GM19438 (cell line): ENCODE results near the gene RTN4RL1.

Source experiments
- ATAC-seq: cut with Tn5 transposase; IDR thresholded peaks from one replicate; pipeline ENCODE4 v1.9.1; 2021; ENCODE audit warnings: low read depth; ENCODE audit not compliant: unreplicated experiment

Gene RTN4RL1

DNA sequence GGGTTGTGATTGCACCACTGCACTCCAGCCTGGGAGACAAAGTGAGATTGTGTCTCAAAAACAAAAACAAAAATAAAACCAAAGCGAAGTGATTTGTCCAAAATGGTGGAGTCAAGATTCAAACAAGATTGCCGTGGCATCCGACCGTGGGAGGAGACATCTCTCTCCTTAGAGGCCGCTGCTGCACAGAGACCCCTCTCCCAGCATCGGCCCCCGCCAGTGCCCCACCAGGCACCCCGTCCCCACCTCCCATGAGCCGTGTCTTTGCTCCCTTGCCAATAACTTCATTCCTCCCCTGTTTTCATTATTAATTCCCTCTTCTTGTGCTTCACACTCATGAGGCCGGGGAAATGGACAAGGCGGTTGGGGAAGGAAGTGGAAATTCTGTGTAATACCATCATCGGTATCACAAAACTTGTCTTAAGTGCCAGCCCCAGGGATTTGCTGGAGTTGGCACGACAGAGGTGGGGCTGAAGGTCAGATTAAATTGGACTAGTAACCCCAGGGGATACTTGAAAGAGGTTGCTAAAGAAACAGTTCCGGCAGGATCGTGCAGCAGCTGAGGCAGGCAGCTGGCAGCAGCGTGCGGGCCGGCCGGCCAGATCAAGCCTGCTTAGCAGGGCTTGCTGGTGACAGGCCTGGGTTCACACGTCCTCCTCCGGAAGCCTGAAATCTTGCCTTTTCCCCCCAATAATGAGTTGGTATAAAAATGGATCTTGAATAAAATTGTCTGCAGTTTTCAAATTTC lies 66.8 kb downstream of the RTN4RL1 start:
- no peak for ATAC-seq

DNA sequence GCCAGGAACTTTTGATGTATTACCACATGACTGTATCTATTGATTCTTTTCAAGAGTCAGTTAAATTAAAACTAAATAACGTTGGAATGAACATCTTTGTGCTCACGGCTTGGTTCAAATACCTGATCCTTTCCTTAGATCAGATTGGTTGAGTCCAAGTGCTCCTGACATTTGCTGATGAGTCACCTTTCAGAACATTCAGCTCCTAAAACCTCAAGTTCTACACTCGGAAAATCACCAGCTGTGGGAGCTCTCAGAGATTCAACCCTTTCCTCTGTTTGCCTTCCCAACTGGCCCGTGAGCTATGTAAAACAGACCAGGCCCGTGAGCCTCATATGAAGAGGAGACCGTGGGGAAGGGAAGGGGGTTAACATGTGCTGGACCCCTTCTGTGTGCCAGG lies 68.1 kb downstream of the RTN4RL1 start:
- ATAC-seq: no peak

DNA sequence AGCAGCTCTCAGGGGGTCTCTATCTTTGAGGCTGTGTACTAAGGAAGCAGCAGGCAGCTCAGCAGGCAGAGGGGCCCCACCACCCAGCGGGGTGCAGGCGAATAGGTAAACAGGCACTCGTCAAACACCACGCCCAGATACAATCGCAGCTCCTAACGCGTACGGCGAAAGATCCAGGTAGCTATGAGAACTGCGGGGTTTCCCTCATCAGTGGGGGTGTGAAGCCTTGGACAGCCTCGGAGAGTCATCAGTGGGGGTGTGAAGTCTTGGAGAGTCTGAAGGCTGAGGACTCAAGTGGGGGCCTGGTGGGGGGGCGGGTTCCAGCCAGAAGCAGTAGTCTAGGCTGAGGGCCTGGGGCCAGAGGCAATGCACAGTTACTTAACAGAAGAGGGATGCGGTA lies 69.0 kb downstream of the RTN4RL1 start:
- ATAC-seq: no peak

DNA sequence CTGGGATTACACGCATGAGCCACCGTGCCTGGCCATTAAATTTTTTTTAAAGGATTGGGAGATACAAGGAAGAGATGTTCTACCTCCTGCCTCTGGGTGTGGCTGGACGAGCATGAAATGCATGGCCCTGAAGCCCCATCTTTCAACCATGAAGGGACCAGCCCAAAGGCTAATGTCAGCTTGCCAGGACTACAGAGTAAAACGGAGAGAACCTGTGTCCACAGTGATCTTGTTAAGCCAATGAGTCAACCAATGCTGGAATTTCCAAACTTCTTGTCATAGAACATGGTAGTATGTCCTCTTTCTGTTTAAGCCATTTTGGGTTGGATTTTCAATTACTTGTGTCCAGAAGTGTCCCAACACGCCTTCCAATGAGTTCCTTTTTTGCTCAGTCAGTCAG lies 71.3 kb downstream of the RTN4RL1 start:
- no peak for ATAC-seq

DNA sequence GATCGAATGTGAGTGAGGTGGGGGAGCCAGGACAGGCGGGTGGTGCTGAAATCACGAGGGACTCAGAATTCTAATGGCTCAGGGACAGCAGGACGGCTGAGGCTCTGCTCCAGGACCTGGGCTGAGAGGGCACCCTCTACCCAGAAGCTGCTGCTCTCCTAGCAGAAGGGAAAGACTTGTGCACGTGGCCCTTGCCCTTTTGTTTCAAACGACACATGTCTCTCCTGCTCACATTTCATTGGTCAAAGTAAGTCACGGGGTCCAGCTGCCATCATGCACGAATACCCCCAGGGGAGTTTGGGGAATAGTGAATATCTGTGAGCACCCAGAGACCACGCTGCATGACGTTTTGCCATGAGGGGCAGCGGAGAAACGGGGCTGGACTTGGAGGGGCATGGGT lies 73.2 kb downstream of the RTN4RL1 start:
- no peak for ATAC-seq

DNA sequence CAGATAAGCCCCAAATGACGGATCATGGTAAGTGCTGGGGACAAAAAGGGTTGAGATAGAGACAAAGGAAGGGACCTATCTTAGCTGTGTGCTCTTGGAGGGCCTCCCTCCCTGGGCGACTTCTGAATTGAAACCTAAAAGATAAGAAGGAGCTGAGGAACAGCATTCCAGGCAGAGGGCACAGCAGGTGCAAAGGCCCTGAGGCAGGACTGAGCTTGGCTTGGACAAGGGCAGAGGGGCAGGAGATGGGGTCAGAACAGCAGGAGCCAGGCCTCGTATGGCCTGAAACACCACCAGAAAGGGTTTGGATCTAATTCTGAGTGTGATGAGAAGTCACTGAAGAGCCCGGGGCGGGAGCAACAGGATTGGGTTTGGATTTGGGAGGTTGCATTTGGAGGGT lies 75.4 kb downstream of the RTN4RL1 start:
- no peak for ATAC-seq

DNA sequence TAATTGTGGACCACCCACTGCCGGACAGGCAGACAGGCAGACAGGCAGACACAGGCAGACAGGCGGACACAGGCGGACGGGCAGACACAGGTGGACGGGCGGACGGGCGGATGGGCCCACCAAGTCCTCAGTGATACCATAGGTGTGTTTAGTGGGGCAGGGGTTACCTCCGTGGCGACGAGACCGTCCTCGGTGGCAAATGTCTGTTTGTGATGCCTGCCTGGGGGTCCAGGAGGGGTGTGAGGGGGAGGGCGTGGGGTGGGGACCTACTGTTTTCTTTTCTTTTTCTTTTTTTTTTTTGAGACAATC lies 76.7 kb downstream of the RTN4RL1 start:
- no peak for ATAC-seq

DNA sequence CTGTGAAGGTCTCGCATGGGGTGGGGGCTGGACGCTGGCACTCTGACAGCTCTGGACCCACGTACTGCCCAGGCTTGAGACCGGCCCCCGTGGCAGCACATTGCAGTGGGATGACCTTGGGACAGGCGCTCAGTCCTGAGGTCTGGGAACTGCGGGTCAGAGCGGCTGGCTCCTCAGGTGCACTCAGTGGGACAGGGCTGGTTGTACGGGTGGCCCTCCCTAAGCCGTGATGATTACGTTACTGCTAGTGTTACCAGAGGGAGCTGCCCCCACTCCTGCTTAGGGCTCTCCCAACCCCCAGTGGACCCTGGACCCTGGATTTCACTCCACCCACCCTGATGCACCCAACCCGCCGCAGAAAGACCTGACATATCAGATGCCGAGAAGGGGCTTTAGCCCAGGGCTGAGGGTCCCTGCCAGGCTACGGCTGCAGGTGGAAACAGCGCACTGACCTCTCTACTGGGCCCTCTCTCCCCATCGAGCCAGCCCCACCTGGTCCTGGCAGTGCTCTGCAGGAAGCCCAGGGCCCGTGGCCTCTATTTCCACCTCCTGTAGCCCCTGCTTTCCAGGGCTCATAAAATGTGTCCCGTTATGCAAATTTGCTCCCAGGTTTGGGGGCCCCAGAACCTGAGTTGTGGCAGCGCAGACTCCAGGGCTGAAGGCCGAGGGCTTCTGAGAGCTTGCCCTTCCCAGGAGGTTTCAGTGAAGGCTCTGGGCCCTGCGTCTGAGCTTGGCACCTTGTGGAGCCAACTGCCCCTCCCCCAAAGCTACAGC lies 77.2 kb downstream of the RTN4RL1 start:
- ATAC-seq: no peak

DNA sequence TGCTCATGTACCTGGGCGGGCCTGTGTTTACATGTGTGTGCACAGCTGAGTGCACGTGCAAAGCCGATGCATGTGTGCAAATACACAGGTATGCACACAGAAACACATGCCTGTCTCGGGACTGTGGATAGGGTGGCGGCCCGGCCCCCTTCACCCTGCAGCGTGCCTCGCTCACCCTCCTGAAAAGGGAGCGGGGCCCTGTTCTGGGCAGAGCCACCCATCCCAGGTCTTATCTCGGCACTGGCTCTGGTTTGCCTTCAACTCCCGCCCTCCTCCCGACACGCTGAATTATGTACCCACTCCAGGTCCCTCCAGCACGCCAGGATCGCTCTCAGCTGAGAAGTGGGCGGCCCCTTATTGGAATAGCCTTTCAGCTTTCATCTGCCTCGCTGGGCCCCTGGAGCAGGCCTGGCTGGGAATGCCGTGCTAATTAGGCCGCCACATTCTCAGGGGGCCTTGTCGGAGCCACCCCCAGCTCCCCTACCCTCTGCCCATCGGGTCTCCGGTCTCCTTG lies 77.8 kb downstream of the RTN4RL1 start:
- ATAC-seq: no peak

DNA sequence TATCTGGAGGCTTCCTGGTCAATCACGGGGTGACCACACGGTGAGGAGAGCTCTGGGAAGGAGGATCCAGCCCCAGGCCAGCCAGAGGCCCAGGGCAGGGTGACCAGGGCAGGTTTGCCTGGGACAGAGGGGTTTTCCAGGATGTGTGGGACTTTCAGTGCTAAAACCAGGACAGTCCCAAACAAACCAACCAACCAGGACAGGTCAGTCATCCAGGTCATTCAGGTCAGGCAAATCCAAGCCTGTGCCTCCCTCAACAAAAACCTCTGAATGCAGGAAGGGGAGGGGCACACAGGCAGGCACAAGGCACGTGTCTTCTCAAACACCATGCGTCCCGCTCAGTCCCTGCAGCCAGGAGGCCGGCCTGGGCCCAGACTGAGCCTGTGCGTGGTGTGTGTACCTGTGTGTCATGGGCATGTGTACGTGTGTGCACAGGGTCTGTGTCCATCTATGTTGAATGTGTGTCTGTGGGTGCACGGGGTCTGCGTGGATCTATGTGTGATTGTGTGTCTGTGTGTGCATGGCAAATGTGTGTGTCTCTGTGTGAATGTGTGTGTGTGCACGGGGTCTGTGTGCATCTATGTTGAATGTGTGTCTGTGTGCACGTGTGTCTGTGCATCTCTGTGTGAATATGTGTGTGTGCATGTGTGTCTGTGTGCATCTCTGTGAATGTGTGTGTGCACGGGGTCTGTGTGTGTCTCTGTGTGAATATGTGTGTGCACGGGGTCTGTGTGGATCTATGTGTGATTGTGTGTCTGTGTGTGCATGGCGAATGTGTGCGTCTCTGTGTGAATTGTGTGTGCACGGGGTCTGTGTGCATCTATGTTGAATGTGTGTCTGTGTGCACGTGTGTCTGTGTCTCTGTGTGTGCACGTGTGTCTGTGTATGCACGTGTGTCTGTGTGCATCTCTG lies 78.9 kb downstream of the RTN4RL1 start:
- ATAC-seq: no peak

DNA sequence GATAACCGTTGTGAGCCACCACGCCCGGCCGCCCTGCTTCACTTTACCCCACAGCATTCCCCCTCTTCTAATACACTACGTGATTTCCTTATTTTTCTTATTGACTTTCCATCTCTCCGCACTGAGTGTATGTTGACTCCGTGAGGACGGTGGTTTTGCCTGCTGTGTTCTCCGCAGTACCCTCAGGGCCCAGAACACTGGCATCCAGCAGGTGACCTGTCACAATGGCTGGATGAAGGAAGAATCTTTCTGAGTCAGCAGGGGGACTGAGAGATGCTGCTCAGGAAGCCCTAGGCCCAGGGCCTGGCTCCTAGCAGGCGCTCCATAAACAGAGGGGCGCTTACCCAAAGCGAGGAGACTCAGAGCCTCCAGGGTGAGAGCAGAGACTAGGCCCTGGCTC lies 79.5 kb downstream of the RTN4RL1 start:
- ATAC-seq: no peak

DNA sequence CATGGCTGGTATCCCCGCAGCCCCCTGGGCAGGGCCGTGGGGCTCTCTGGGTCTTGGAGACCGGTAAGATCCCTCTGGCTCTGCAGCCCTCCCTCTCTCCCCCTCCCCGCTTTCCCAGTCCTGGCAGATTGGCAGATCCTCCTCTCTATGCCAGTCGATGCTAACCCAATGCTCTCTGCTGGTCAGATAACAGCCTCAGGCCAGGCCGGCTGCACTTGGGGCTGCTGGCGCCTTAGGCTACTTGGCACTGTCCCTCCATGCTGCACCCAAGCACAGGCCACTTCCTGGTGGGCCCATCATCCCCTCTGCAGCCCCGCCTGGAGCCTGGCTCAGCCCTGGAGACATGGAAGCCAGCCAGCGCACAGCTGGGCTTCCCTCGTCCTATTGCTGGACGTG lies 81.7 kb downstream of the RTN4RL1 start:
- ATAC-seq: no peak

DNA sequence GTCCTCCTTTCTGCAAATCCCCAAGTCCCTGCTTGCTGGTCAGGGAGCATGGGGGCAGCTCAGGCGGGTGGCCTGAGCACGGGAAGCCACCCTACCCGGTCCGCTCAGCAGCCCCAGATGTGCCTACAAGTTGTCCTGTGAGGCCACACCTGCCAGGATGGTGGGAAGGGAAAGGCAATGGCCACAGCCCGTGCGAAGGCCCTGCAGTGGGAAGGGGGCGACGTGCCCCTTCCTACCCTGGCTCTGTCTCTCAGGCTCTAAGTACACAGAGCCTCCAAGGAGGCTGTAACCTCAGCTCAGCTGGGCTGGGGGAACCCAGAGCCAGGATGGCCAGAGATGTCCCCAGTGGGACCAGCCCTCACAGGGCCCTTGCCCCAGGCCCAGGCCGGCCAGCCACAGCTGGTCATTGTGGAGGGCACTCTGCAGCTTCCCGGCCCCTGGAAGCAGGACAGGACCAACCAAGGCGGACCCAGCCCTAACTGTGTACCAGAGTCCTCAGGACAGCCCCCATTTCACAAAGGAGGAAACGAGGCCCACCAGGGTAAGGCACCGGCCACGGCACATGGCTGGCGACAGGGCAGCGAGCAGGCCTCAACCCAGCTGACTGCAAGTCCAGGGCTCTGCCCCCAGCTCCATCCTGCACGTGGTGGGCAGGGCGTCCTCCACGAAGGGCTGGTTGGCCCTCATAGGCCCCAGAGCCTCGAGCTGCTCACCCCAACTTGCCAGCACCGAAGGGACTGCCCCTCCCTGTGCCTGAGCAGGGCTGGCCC lies 82.3 kb downstream of the RTN4RL1 start:
- no peak for ATAC-seq

DNA sequence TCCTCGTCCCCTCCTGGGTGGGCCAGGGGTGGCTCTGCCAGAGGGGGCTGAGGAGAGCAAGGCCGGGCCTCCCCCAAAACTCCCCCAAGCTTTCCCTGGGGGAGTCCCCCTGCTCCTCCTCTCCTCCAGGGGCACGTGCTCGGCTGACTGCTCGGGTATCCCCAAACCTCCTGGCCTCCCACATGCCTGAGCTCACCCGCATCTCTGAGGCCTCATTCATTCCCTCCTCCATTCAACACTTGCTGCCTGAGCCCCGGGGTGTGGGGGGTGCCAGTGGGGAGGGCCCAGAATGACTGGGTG lies 83.1 kb downstream of the RTN4RL1 start:
- no peak for ATAC-seq

DNA sequence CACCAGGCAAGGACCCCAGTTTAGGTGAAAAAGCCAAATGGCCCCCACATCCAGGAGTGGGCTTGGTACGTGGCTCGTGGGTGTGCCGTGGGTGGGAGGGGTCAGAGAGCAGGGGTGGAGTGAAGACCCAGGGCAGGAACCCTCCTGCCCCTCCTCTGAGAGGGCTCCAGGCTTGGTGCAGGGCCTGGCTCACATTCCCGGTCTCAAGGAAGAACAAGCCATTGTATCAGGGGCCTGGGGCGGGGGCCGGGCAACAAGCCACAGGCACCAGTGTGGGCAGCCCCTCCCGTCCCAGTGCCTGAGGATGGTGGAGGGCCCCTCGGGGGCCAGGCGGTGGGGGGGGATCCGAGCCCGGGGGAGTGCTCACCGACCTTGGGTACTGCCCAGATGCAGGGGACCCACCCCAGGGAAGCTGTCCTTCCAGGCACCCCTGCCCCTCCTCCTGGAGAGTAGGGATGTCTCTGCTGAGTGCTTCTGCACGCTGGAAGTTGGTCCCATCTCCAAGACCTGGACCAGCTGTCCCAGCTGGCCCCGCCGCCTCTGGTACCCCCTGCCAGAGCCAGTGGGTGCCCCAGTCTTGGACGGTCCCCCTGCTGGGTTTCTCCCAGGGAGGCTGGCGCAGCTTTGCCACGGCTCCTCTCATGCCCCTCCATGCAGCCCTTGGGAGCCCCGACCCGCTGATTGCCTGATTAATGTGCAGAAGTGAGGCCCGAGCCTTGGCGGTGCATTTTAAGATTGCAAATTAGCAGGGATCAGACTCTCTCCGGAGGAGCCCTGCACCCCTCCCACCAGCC lies 83.7 kb downstream of the RTN4RL1 start:
- no peak for ATAC-seq

DNA sequence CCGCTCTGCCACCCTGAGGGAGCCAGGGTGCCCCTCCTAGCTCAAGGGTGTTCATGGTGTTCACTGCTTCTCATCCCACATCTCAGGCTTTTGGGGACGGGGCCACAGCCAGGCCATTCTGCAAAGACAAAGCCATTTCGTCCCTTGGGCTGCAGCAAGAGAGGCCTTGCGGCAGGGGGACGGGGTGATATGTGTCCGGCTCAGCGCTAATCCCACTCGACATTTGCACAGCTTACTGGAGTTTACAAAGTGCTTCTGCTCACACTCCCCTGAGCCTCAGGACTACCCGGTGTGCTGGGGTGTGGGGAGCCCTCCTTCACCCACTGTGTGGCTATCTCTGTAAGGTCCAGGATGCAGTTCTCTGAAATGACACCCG lies 84.3 kb downstream of the RTN4RL1 start:
- no peak for ATAC-seq

DNA sequence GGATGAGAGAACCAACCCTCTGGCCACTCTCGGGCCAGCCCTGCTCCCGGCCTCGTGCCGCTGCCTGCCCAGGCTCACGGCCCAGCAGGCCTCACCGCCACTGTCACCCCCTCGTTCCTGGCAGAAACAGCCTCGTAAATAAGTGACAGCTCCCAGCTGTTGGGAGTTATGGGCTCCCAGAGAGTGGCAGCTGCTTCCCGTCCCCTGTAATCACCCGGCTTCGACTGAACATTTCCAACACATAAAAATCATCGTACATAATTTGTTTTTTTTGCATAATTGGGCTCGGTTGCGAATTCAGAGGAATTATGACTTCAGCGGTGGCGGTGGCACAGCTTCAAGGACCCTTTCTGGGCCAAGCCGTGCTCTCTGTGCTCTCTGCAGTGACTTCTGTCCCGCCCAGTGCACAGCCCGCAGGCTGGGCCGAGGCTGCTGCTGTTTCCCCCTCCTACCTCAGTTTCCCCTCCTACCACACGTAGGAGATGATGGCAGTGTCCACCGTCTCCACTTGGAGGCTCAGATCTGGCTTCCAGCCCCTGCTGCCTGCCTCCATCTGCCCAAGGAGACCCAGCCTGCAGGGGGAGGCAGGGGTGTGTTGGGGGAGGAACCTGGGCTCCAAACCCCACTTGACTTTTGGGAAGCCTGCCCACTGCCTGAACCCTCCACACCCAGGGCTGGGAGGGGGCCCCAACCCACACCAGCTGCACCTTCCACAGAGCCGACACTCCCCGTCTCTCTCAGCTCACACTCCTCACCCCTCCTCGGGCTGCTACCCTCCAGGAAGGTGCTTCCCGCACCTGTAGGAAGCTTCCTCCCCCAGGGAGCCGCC lies 84.9 kb downstream of the RTN4RL1 start:
- no peak for ATAC-seq

DNA sequence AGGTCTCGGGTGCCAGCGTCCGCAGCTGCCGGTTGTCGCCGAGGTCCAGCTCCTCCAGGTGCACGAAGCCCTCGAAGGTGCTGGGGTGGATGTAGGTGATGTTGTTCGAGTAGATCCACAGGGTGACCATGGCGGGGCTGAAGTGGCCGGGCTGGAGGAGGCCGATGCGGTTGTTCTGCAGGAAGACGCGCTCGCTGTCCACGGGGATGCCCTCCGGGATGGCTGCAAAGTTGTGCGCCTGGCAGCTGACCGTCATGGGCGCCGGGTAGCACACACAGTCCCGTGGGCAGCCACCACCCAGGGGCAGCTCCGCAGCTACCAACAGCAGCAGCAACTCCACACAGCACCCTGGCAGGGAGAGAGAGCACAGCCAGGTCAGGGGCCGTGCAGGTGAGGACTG lies 87.7 kb downstream of the RTN4RL1 start:
- ATAC-seq: no peak

DNA sequence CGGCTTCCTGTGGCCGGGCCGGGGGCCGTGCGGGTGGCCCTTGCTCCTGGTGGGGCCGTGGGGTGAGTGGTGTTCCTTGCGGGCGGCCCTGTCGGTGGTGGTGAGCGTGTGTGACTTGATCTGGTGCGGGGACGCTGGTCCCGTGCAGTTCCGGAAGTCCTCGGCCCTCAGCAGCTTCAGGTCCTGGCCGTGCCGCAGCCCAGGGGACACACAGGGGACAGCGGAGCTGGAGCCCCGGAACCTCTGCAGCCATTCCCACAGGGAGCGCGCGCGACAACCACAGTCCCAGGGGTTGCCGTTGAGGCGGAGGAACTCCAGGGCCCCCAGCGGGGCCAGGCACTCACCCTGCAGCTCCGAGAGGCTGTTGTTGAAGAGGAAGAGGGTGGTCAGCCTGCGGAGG lies 88.4 kb downstream of the RTN4RL1 start:
- ATAC-seq: no peak
